Activated B cell treated with CpG ODN at 0.5 μM for 24 hours (primary cell): ENCODE data around the gene VPS13D. TPM values are rescaled to one million over a fixed set of nuclear protein-coding genes. Genes with fewer than 3 reads are reported as not detected.
"Not testable (repeated sequence)": the region's sequence is repeated elsewhere in the genome, so short reads cannot be mapped to it uniquely, and the experiment has no call there.

Source experiments
- ATAC-seq: fragments of 200-7000 bp; cut with Tn5 transposase; one replicate; pipeline ENCODE4 v1.10.0; 2021; ENCODE audit warnings: low read depth, mild to moderate bottlenecking, moderate library complexity
- CTCF ChIA-PET: fragments of 350-600 bp; sonication (Branson Sonifier 250); formaldehyde crosslinking; loops from one replicate; lab custom pipeline; 2021; ENCODE audit warnings: antibody characterized with exemption; lab: Charles Lee
- POLR2A ChIA-PET: fragments of 350-600 bp; sonication (Branson Sonifier 250); formaldehyde crosslinking; loops from one replicate; lab custom pipeline; 2021; ENCODE audit warnings: antibody characterized with exemption; lab: Charles Lee
- DNase-seq: peaks from one replicate; pipeline ENCODE4 v3.0.0; 2022
- H3K27ac Mint-ChIP-seq: one replicate; pipeline ENCODE4 v1.8.0; 2020; ENCODE audit warnings: mixed read lengths
- H3K27me3 Mint-ChIP-seq: one replicate; pipeline ENCODE4 v1.8.0; 2021; ENCODE audit warnings: mixed read lengths
- H3K36me3 Mint-ChIP-seq: one replicate; pipeline ENCODE4 v1.8.0; 2021; ENCODE audit warnings: low read depth, mixed read lengths
- H3K4me1 Mint-ChIP-seq: one replicate; pipeline ENCODE4 v1.8.0; 2021; ENCODE audit warnings: mixed read lengths
- H3K4me3 Mint-ChIP-seq: one replicate; pipeline ENCODE4 v1.8.0; 2020; ENCODE audit warnings: mild to moderate bottlenecking, mixed read lengths
- H3K9me3 Mint-ChIP-seq: one replicate; pipeline ENCODE4 v1.8.0; 2020; ENCODE audit warnings: mixed read lengths
- intact Hi-C: fragments of 100-400 bp; cut with micrococcal nuclease; formaldehyde crosslinking; loops from one replicate; pipeline ENCODE4 v1.15.1; 2024
- total RNA-seq: library from RNA; stranded (reverse); gene quantifications from 2 replicates; pipeline ENCODE4 v1.2.3, GENCODE V29; 2022
- TF ChIP-seq, protein P1 (sequence below): fragments of 200-600 bp; IDR thresholded peaks from one replicate; pipeline ENCODE4 v1.8.0; 2022; ENCODE audit warnings: antibody characterized with exemption, mild to moderate bottlenecking

The VPS13D gene
- total RNA-seq, 1 donor from 2014 or later: 64.5 TPM

DNA sequence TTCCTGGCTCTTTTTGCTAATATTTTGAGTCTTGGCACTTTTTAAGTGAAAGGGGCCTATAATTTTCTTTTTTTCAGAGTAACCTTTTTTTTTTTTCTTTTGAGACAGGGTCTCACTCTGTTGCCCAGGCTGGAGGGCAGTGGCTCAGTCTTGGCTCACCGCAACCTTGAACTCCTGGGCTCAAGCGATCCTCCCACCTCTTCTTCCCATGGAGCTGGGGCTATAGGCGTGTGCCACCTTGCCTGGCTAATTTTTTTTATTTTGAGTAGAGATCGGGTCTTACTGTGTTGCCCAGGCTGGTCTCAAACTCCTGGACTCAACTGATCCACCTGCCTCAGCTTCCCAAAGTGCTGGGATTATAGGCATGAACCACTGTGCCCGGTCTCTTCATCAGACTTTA lies 285.4 kb downstream of the VPS13D start:
- POLR2A ChIA-PET: no interaction called here
- Mint-ChIP-seq H3K27ac (no peak overlapping the region), H3K36me3 (peaks cover 15% of the 10 kb centered on the region), H3K9me3 (no peaks in the 10 kb centered on the region), H3K4me3 (no peak overlapping the region), H3K27me3 (no peaks in the 10 kb centered on the region), H3K4me1 (peaks cover 10% of the 10 kb centered on the region)
- CTCF ChIA-PET: no interaction called here
- intact Hi-C loops: no loop called here
- ATAC-seq: no peak
- TF ChIP-seq, protein P1, sequence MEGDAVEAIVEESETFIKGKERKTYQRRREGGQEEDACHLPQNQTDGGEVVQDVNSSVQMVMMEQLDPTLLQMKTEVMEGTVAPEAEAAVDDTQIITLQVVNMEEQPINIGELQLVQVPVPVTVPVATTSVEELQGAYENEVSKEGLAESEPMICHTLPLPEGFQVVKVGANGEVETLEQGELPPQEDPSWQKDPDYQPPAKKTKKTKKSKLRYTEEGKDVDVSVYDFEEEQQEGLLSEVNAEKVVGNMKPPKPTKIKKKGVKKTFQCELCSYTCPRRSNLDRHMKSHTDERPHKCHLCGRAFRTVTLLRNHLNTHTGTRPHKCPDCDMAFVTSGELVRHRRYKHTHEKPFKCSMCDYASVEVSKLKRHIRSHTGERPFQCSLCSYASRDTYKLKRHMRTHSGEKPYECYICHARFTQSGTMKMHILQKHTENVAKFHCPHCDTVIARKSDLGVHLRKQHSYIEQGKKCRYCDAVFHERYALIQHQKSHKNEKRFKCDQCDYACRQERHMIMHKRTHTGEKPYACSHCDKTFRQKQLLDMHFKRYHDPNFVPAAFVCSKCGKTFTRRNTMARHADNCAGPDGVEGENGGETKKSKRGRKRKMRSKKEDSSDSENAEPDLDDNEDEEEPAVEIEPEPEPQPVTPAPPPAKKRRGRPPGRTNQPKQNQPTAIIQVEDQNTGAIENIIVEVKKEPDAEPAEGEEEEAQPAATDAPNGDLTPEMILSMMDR: no peak
- no peak for DNase-seq

DNA sequence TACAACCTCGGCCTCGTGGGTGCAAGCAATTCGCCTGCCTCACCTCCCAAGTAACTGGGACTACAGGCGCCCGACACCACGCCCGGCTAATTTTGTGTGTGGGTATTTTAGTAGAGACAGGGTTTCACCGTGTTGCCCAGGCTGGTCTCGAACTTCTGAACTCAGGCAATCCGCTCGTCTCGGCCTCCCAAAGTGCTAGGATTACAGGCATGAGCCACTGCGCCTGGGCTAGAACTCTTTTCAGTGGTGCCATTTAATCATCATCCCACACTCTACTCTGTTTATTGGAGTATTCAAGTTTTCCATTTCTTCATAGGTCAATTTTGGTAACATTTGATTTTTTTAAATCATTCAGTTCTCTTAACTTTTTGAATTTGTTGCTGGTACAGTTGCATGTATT lies 286.9 kb downstream of the VPS13D start:
- CTCF ChIA-PET: no interaction called here
- H3K27ac Mint-ChIP-seq: no peak overlapping the region
- intact Hi-C loops: no loop called here
- no peaks in the 10 kb centered on the region for H3K27me3 Mint-ChIP-seq
- POLR2A ChIA-PET: no interaction called here
- ATAC-seq (no peak), DNase-seq (no peak)
- peaks cover 5% of the 10 kb centered on the region for H3K36me3 Mint-ChIP-seq
- TF ChIP-seq, protein P1: no peak
- no peak overlapping the region for H3K4me3 Mint-ChIP-seq
- H3K4me1 Mint-ChIP-seq: no peaks in the 10 kb centered on the region
- no peaks in the 10 kb centered on the region for H3K9me3 Mint-ChIP-seq

DNA sequence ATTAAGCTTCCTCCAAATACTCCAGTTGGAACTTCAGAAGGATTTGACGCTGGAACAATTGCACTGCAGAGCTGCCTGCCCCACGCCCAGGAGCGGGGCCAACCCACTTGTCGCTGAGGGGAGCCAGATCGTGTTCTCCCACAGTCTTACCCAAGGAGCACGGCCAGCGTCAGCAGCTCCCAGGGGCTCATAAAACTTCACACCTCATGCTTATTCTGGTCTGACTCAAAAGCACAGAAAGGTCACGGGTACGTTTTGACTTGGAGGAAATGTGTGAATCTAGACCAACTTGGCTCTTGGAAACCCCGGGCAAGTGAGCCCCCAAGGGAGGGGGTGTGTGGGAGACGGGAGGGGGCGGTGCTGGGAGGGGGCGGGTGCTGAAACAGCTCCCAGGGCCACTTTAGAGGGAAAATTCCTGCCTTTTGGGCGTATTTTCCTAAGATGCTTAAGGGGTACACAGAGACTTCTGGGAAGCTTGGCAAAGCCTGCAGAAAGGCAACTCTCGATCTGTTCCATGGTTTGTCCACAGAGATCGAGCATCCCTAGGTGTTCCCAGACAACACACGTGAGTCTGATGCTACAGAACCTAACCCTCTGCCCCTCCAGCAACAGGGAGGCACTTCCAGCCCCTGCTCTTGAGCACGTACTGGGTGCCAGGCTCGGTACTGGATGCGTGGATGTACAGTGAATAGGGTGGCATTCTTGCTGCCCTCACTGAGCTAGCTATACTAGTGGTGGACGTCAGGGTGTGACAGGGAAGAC lies 289.3 kb downstream of the VPS13D start:
- H3K27me3 Mint-ChIP-seq: no peaks in the 10 kb centered on the region
- CTCF ChIA-PET: no interaction called here
- ATAC-seq: no peak
- H3K9me3 Mint-ChIP-seq: peaks cover under 1% of the 10 kb centered on the region
- no peaks in the 10 kb centered on the region for H3K36me3 Mint-ChIP-seq
- H3K4me3 Mint-ChIP-seq: no peak overlapping the region
- H3K4me1 Mint-ChIP-seq: no peaks in the 10 kb centered on the region
- TF ChIP-seq, protein P1: no peak
- POLR2A ChIA-PET: no interaction called here
- H3K27ac Mint-ChIP-seq: no peak overlapping the region
- DNase-seq: no peak
- intact Hi-C loops: no loop called here

DNA sequence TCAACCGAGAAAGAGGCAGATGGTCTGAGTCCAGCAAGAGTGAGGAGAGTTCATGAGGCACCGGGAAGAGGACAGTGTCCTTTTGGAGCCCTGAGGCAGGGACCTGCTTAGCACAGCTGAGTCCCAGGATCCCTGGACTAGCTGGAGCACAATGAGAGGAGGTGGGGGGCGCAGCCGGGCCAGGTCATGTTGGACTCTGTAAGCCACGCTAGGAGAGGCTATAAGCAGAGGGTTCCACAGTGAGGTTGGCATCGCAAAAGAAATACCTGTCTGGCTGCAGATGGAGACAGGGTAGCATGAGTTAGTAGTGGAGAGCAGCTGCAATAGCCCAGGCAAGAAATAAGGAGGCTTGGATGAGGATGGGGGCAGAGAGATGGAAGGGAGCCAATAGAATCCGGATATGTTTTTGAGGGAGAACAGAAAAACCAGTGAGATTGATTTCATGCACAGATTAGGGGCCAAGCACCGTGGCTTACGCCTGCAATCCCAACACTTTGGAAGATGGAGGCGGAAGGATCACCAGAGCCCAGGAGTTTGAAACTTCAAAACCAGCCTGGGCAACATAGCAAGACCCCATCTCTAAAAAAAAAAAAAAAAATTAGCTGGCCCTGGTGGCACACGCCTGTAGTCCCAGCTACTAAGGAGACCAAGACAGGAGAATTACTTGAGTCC lies 290.0 kb downstream of the VPS13D start:
- no peaks in the 10 kb centered on the region for H3K27me3 Mint-ChIP-seq

DNA sequence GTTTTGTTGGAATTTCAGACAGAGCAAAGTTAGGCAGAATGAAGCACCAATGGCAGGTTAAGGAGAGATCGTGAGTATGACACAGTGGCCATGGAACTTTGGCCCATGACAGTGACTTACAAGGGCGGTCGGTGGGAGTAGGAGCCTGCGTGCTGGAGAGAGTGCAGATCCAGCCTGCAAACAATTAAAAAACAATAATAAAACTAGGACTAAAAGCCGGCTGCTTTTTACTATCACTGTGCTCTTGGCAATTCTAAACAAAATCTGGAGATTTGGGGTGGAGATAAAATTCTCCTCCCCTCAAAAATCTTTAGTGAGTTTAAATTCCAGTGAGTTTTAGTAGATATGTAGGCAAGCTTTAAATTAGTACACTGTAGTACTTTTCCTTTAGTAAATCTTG lies 291.3 kb downstream of the VPS13D start:
- ChIA-PET CTCF (no interaction called here), POLR2A (no interaction called here)
- Mint-ChIP-seq H3K36me3 (no peaks in the 10 kb centered on the region), H3K4me1 (no peaks in the 10 kb centered on the region), H3K4me3 (no peak overlapping the region), H3K9me3 (peaks cover 3% of the 10 kb centered on the region), H3K27me3 (no peaks in the 10 kb centered on the region), H3K27ac (no peak overlapping the region)
- intact Hi-C loops: no loop called here
- DNase-seq (no peak), ATAC-seq (no peak)
- TF ChIP-seq, protein P1: no peak

More for the DNA sequence above, 290.0 kb downstream of the VPS13D start:
- no peak for DNase-seq
- no peak overlapping the region for H3K4me3 Mint-ChIP-seq
- intact Hi-C loops: no loop called here
- no peak overlapping the region for H3K27ac Mint-ChIP-seq
- no peak for ATAC-seq
- no peaks in the 10 kb centered on the region for H3K36me3 Mint-ChIP-seq
- TF ChIP-seq, protein P1: no peak
- ChIA-PET POLR2A (no interaction called here), CTCF (no interaction called here)
- H3K9me3 Mint-ChIP-seq: peaks cover 3% of the 10 kb centered on the region
- H3K4me1 Mint-ChIP-seq: no peaks in the 10 kb centered on the region

DNA sequence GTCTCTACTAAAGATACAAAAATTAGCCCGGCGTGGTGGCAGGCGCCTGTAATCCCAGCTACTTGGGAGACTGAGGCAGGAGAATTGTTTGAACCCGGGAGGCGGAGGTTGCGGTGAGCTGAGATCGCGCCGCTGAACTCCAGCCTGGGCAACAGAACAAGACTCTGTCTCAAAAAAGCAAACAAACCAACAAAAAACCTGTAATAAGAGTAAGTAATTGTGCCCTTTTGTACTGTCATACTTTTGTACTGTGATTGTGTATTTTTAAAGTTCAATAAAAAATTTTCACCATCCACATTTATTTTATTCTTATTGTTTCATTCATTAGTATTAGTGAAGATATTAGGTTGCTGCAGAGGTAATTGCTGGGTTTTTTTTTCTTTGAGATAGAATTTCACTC lies 292.9 kb downstream of the VPS13D start:
- H3K4me1 Mint-ChIP-seq, H3K4me3 Mint-ChIP-seq, ATAC-seq, H3K9me3 Mint-ChIP-seq, H3K27ac Mint-ChIP-seq, DNase-seq, H3K36me3 Mint-ChIP-seq, CTCF ChIA-PET, intact Hi-C loops, POLR2A ChIA-PET, H3K27me3 Mint-ChIP-seq: not testable (repeated sequence)
